ENCODE data around the gene ENAH.
"Not testable (repeated sequence)": the region's sequence is repeated elsewhere in the genome, so short reads cannot be mapped to it uniquely, and the experiment has no call there.

Gene ENAH

DNA sequence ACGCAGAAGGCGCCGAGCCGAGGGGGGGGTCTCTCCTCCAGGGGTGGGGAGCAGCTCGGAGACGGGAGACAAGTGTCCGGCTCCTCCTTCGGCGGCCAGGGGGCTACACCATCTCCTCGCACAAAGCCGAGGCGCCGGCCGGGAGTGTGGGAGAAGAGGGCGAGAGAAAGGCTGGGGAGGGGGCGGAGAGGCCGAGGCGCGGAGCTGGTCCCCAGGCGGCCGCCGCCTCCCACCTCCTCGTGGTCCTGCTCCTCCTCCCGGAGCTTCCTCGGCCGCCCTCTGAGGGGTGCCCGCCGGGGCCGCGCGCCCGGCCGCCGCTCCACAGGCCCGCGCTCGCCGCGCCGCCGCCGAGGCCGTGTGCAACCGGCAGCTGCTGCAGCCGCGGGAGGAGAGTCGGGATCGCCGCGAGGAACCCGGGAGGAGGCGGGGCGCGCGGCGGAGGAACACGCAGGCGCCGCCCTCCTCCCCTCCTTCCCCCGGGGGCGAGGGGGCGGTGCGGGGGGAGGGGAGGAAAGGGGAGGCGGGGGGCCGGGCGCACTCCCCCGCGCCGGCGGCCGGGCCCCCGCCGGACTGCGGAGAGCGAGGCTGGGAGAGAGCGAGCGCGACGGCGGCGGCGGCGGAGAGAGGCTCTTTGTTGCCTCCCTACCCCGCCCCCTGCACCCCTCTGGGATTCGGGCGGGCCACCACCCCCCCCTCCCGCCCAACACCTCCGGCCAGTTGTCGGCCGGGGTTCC is at the start of gene ENAH:
TSS of gene ENAH (minus strand) at position 395 of the 734 bp plus-strand sequence. CDS start 433 bp downstream, outside the sequence.
- peak; percentile 8 for DNase-seq

GRCh38 chr1:225700889-225701465 is 48.1 kb upstream of the ENAH start:
- DNase-seq: no peak

- DNase-seq: no peak
Observed at GRCh38 chr1:225700164-225700821, 47.4 kb upstream of the ENAH start.

DNA sequence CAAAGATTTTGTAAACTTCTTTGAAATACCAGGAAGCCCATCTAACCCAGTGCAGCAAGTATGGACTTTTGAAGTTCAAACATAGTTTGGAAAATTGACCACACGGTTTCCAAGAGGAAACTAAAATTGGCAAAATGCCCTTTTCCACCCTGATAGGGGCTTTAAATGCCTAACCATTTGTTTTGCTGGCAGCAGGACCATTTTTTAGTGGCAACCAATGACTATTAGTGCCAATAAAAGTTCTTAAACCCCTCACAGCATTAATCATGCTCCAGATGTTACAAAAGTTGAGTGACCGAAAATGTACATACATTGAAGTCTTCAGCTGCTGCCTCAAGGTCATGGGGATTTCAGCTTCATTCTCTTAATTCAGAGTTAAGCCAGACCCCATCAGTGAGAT is 46.4 kb upstream of the ENAH start:
- no peak for DNase-seq

GRCh38 chr1:225698194-225698593 is 45.3 kb upstream of the ENAH start:
- DNase-seq: not testable (repeated sequence)

GRCh38 chr1:225697428-225697827 is 44.5 kb upstream of the ENAH start:
- DNase-seq: no peak

DNA sequence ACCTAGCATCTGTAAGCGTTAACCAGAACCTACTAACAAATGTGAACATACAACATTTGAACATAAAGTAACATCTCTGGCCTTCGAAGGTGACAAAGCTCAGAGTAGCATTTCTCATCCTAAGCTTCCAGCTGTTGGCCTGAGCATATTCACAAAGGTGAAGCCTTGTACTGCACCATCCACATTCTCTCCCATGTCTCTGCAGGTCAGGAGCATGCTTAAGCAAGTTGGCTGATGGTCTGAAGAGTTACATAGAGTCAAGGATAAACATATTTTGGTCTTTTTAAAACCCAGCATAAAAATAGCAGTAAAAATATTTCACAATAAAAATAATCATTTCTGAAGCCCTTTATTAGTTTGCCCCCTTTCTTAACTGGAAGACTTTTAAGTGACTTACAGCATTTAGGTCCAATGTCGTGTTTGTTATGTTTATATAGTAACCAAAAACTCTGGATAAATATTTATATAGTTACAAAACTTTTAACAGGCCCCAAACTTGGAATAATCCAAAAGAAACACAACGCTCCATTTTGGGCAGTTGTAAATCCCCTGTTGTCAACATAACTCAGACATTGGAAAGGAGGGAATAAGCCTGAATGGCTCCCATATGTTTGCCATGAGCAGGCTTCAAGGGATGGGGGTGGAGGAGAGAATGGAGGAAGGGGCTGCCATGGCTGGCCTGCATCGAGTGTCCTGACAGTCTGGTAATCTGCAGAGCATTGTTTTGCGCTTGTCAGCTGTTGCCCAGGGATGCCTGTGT is 42.8 kb upstream of the ENAH start:
- no peak for DNase-seq

GRCh38 chr1:225694151-225694603 is 41.3 kb upstream of the ENAH start:
- no peak for DNase-seq

DNA sequence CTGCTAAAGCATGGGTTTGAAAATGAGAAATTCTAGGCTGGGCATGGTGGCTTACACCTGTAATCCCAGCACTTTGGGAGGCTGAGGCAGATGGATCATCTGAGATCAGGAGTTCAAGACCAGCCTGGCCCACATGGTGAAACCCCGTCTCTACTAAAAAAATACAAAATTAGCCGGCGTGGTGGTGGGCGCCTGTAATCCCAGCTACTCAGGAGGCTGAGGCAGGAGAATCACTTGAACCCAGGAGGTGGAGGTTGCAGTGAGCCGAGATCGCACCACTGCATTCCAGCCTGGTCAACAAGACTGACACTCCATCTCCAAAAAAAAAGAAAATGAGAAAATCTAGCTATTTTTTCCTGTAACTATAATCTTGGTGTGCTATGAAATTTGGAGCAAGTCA is 40.8 kb upstream of the ENAH start:
- not testable (repeated sequence) for DNase-seq

DNA sequence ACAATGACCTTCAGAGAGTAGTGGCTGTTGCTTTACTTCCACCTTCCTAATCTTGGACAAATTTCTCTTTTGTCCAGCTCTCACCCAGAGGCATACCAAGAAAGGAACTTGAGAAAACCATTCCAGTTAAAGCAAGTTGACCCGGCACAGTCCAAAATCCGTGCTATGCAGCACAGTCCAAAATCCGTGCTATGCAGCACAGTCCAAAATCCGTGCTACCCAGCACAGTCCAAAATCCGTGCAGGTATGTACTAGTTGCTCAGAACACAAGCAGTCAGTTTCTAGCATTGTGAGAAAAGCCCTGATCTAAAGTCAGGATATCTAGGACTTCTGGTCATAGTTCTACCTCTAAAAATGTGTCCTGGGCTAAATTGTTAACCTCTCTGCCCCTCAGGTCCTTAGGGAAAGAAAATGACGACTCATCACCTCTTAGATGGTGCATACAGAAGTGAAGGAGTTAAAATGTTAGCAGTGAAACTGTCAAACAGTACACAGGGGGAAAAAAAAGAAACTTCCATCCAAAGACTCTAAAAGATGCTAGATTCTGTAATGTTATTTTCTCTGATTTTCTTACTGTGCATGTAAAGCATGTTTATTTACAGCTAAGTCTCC is 40.3 kb upstream of the ENAH start:
- DNase-seq: no peak

GRCh38 chr1:225692517-225692879 is 39.6 kb upstream of the ENAH start:
- DNase-seq: no peak

- DNase-seq: no peak
Observed at GRCh38 chr1:225691861-225692516, 39.1 kb upstream of the ENAH start.

GRCh38 chr1:225691377-225691776 is 38.5 kb upstream of the ENAH start:
- DNase-seq: no peak

DNA sequence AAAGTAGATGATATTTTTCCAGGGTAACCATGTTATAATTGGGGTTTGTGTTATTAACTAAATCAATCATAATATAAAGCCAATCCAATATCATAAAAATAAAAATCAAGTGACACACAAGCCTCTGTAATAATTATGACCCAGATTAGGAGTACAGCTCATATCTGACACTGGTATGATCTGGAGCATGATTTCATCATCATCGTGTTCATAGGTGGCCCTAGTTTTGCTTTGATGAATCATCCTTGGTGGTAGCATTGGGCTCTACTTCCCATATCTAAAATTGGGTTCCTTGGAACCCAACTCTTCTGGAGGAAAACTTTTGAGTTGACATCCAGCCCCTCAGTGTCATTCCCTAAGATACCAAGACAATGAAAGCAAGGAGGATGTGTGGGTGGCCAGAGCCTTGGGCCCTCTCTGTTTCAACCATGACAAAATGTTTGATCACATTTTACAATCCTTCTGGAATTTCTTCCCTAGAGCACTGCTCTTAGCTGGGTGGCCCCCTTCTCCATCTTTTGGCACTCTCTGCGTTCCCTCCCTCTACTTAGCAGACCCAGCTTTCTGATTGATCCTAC is 37.0 kb upstream of the ENAH start:
- DNase-seq: no peak

DNA sequence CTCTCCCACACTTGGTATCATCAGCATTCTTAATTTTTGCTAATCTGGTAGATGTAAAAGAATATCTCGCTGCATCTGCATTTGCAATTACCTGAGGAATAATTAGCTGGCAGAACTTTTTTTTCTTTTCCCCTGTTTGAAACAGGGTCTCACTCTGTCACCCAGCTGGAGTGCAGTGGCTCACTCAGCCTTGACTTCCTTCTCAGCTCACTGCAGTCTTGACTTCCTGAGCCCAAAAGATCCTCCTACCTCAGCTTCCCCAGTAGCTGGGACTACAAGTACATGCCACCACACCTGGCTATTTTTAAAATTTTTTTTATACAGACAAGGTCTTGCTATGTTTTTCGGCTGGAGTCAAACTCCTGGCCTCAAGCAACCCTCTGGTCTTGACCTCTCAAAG is 35.4 kb upstream of the ENAH start:
- no peak for DNase-seq

GRCh38 chr1:225685476-225686176 is 32.7 kb upstream of the ENAH start:
- no peak for DNase-seq

DNA sequence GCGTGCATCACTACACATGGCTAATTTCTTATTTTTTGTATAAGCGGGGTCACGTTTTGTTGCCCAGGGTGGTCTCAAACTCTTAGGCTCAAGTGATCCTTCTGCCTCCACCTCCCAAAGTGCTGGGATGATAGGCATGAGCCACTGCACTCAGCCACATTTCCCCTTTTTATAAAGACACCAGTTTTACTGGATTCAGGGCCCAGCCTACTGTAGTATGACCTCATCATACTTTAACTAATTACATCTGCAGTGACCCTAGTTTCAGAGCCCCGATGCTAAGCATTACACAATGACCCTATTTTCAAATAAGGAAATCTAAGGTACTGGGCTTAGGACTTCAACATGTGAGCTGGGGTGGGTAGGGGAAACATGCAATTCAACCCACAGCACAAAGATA is 31.8 kb upstream of the ENAH start:
- no peak for DNase-seq

GRCh38 chr1:225681231-225681630 is 28.3 kb upstream of the ENAH start:
- no peak for DNase-seq

GRCh38 chr1:225678545-225678944 is 25.6 kb upstream of the ENAH start:
- no peak for DNase-seq

DNA sequence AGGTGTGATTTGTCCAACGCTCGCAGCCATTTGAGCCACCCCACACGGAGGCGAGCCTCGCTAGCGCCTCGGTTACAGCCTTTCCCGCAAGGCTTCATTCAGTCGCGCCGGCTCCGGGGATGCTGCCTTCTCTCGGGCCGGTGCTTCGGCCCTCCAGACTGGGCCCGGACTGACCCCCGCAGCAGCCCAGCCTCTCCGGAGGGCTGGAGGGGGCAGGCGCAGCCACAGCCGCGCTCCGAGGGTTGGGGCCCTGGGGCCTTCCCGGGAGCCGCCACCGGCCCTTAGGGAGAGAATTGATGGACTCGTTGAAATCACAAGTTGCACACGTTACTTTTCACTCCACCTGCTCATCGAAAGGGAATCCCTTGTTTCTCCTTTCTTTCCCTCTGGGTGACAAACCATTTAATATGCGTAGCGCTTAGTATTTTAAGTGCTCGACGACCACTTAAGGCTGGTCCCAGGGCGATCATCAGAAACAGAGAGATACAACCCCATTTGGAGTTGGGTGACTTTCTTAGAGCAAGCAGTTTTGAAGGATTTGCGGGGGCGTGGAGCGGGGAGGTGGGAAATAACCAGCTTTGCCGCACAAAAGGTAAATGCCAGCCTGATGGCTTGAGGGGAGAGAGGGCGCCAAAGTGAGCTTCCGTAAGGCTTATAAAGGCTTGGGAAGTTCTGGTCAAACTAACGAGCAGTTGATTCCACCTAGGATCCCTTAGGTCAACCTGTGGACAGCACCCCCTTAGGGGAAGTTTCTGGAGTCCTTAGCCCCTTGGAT is 24.6 kb upstream of the ENAH start:
- DNase-seq: no peak

DNA sequence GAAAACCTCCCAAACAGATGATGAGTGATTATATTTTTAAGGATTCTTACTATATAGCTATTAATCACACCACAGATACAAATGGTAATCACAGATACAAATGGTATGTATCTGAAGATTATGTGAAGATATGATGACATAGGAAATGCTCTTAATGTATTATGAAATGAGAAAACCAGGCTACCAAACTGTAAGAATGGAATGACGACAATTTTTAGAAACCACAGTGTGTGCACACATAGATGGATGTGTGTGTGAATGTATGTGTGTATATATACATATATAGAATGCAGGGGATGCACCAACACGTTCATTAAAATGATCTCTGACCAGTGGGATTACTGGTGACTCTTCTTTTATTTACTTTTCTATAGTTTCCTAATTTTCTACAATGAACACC is 21.5 kb upstream of the ENAH start:
- no peak for DNase-seq

Measured in activated gamma-delta T cell treated with Interleukin-2 at 50 U/mL for 16 hours (primary cell).